ENCODE measurements around the gene CHRM5. TPM values are rescaled to one million over a fixed set of nuclear protein-coding genes. Genes with fewer than 3 reads are reported as not detected.
"Not testable (repeated sequence)": the region's sequence is repeated elsewhere in the genome, so short reads cannot be mapped to it uniquely, and the experiment has no call there.

CHRM5 gene
- total and polyA plus RNA-seq, 4 donors = 0.01 to 0.23 TPM; not detected in 2

GRCh38 chr15:34047893-34048775, 79.8 kb downstream of the CHRM5 start:
- DNase-seq = no peak
- Histone ChIP-seq H3K4me1 (ENCODE audit: control insufficient read depth in 5 of 5, insufficient read depth in 5 of 5, low read length in 5 of 5) (no peaks in the 10 kb centered on the region), H3K4me3 (no peak overlapping the region), H3K27me3 (ENCODE audit: control insufficient read depth in 3 of 3, insufficient read depth in 3 of 3, low read length in 2 of 3) (no peaks in the 10 kb centered on the region), H3K9ac (ENCODE audit: insufficient read depth in 1 of 2, low read length in 2 of 2) (no peak overlapping the region), H3K9me3 (ENCODE audit: control insufficient read depth in 4 of 4, insufficient read depth in 3 of 4, low read length in 3 of 4) (peaks cover 0 to 11% (median 1%) of the 10 kb centered on the region in 4 donors), H3K36me3 (ENCODE audit: control insufficient read depth in 4 of 4, insufficient read depth in 4 of 4, low read length in 4 of 4) (no peaks in the 10 kb centered on the region), H3K27ac (ENCODE audit: low read depth in 1 of 2, low read length in 1 of 2) (no peak overlapping the region)
- WGBS, 2 donors = 88 to 89% methylated on average over 10 of the region's 10 CpGs
- no peak for ATAC-seq (ENCODE audit: insufficient read depth, low FRiP score)
- TF ChIP-seq CTCF (IDR thresholded peaks at IDR 0.05; ENCODE audit: control extremely low read depth, extremely low read depth) = no peak

- no peaks in the 10 kb centered on the region for H3K27me3 ChIP-seq (ENCODE audit: control insufficient read depth in 3 of 3, insufficient read depth in 3 of 3, low read length in 2 of 3)
- no peak for ATAC-seq (ENCODE audit: insufficient read depth, low FRiP score)
- WGBS, 2 donors = 96% methylated on average over 2 of the region's 2 CpGs
Measured at GRCh38 chr15:34049112-34049511, 80.8 kb downstream of the CHRM5 start.

GRCh38 chr15:34050385-34050784, 82.1 kb downstream of the CHRM5 start:
- peaks cover 0 to 11% (median 1%) of the 10 kb centered on the region in 4 donors for H3K9me3 ChIP-seq (ENCODE audit: control insufficient read depth in 4 of 4, insufficient read depth in 3 of 4, low read length in 3 of 4)
- H3K36me3 ChIP-seq (ENCODE audit: control insufficient read depth in 4 of 4, insufficient read depth in 4 of 4, low read length in 4 of 4); H3K27me3 ChIP-seq (ENCODE audit: control insufficient read depth in 3 of 3, insufficient read depth in 3 of 3, low read length in 2 of 3); H3K9ac ChIP-seq (ENCODE audit: insufficient read depth in 1 of 2, low read length in 2 of 2); H3K4me3 ChIP-seq; ATAC-seq (ENCODE audit: insufficient read depth, low FRiP score); H3K4me1 ChIP-seq (ENCODE audit: control insufficient read depth in 5 of 5, insufficient read depth in 5 of 5, low read length in 5 of 5); DNase-seq; H3K27ac ChIP-seq (ENCODE audit: low read depth in 1 of 2, low read length in 1 of 2): not testable (repeated sequence)
- 91 to 92% methylated on average over 1 of the region's 1 CpG for WGBS, 2 donors

More at GRCh38 chr15:34049112-34049511, 80.8 kb downstream of the CHRM5 start:
- H3K9me3 ChIP-seq (ENCODE audit: control insufficient read depth in 4 of 4, insufficient read depth in 3 of 4, low read length in 3 of 4) = peaks cover 0 to 11% (median 1%) of the 10 kb centered on the region in 4 donors
- H3K27ac ChIP-seq (ENCODE audit: low read depth in 1 of 2, low read length in 1 of 2) = no peak overlapping the region
- TF ChIP-seq CTCF (IDR thresholded peaks at IDR 0.05; ENCODE audit: control extremely low read depth, extremely low read depth) = no peak
- no peak for DNase-seq
- no peak overlapping the region for H3K9ac ChIP-seq (ENCODE audit: insufficient read depth in 1 of 2, low read length in 2 of 2)
- no peaks in the 10 kb centered on the region for H3K4me1 ChIP-seq (ENCODE audit: control insufficient read depth in 5 of 5, insufficient read depth in 5 of 5, low read length in 5 of 5)
- H3K4me3 ChIP-seq = no peak overlapping the region
- H3K36me3 ChIP-seq (ENCODE audit: control insufficient read depth in 4 of 4, insufficient read depth in 4 of 4, low read length in 4 of 4) = no peaks in the 10 kb centered on the region

- TF ChIP-seq CTCF (IDR thresholded peaks at IDR 0.05; ENCODE audit: control extremely low read depth, extremely low read depth) = no peak
- no peak overlapping the region for H3K9ac ChIP-seq (ENCODE audit: insufficient read depth in 1 of 2, low read length in 2 of 2)
- DNase-seq = no peak
- no peak overlapping the region for H3K4me3 ChIP-seq
- 96 to 97% methylated on average over 3 of the region's 3 CpGs for WGBS, 2 donors
- no peaks in the 10 kb centered on the region for H3K36me3 ChIP-seq (ENCODE audit: control insufficient read depth in 4 of 4, insufficient read depth in 4 of 4, low read length in 4 of 4)
- no peaks in the 10 kb centered on the region for H3K27me3 ChIP-seq (ENCODE audit: control insufficient read depth in 3 of 3, insufficient read depth in 3 of 3, low read length in 2 of 3)
- H3K27ac ChIP-seq (ENCODE audit: low read depth in 1 of 2, low read length in 1 of 2) = no peak overlapping the region
- H3K4me1 ChIP-seq (ENCODE audit: control insufficient read depth in 5 of 5, insufficient read depth in 5 of 5, low read length in 5 of 5) = no peaks in the 10 kb centered on the region
- H3K9me3 ChIP-seq (ENCODE audit: control insufficient read depth in 4 of 4, insufficient read depth in 3 of 4, low read length in 3 of 4) = peaks cover 0 to 9% (median 0%) of the 10 kb centered on the region in 4 donors
- no peak for ATAC-seq (ENCODE audit: insufficient read depth, low FRiP score)
Measured at GRCh38 chr15:34054081-34054707, 85.9 kb downstream of the CHRM5 start.
